ENCODE results near the gene LRMDA.

DNA sequence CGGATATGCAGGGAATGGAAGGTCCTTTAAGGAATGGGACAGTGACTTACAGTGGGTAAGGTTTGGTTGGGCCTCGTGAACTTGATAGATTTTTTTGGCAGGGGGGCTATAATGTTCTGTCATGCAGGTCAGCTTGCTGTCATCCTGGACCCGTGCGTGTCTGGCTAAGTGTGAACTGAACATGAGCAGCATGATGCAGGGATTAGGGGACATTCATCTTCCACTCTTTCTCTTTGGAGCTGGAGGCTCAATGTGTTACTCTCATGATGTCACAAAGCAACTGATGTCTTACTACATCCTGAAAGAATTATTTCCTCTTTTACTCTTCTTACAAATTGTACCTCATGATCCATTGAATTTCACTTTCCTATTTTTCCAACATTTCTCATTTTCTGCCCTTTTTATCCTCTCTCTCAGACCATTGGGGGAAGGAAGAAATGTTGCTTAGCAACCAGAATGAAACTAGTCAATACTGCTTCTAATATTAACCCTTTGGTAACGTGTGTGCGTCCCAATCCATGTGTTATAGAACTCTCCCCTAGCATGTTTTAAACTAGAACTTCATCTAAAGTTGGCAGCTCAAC, 549.1 kb downstream of the LRMDA start:
- TF ChIP-seq, protein P1, sequence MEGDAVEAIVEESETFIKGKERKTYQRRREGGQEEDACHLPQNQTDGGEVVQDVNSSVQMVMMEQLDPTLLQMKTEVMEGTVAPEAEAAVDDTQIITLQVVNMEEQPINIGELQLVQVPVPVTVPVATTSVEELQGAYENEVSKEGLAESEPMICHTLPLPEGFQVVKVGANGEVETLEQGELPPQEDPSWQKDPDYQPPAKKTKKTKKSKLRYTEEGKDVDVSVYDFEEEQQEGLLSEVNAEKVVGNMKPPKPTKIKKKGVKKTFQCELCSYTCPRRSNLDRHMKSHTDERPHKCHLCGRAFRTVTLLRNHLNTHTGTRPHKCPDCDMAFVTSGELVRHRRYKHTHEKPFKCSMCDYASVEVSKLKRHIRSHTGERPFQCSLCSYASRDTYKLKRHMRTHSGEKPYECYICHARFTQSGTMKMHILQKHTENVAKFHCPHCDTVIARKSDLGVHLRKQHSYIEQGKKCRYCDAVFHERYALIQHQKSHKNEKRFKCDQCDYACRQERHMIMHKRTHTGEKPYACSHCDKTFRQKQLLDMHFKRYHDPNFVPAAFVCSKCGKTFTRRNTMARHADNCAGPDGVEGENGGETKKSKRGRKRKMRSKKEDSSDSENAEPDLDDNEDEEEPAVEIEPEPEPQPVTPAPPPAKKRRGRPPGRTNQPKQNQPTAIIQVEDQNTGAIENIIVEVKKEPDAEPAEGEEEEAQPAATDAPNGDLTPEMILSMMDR (conservative IDR thresholded peaks at IDR 0.05; ENCODE audit: low read depth, low read length) = no peak
- TF ChIP-seq, protein P2, sequence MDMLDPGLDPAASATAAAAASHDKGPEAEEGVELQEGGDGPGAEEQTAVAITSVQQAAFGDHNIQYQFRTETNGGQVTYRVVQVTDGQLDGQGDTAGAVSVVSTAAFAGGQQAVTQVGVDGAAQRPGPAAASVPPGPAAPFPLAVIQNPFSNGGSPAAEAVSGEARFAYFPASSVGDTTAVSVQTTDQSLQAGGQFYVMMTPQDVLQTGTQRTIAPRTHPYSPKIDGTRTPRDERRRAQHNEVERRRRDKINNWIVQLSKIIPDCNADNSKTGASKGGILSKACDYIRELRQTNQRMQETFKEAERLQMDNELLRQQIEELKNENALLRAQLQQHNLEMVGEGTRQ (IDR thresholded peaks at IDR 0.05; ENCODE audit: low read depth, low read length) = no peak
- TF ChIP-seq POLR2A (IDR thresholded peaks at IDR 0.05; ENCODE audit: low read depth, low read length) (no peak), RAD21 (IDR thresholded peaks at IDR 0.05; ENCODE audit: low read length) (no peak), MXI1 (IDR thresholded peaks at IDR 0.05; ENCODE audit: borderline replicate concordance, low read depth, low read length) (no peak), SMC3 (IDR thresholded peaks at IDR 0.05; ENCODE audit: low read depth, low read length) (no peak), MAFK (IDR thresholded peaks at IDR 0.05; ENCODE audit: low read depth, low read length) (no peak), RFX5 (IDR thresholded peaks at IDR 0.05; ENCODE audit: low read depth, low read length) (no peak), BHLHE40 (IDR thresholded peaks at IDR 0.05; ENCODE audit: low read depth, low read length) (no peak)

All from IMR-90 (cell line).